ENCODE data around the gene NOP9. TPM values are rescaled to one million over a fixed set of nuclear protein-coding genes. Genes with fewer than 3 reads are reported as not detected.

Gene NOP9
- polyA plus RNA-seq, 3 donors from 2014 or later, result 1.4 to 2.4 TPM; not detected in 1

- peaks cover 75 to 77% of the 10 kb centered on the region in 2 donors for H3K4me1 Mint-ChIP-seq
- H3K4me3 Mint-ChIP-seq, result peak within 1 kb of the TSS; percentile 79 to 95 (median 84)
- peak within 1 kb of the TSS; percentile 91 to 99 (median 96) for H3K27ac Mint-ChIP-seq
- peak; percentile 82 to 84 (median 84) for DNase-seq
- peaks cover 5 to 24% (median 14%) of the 10 kb centered on the region in 3 donors for H3K36me3 Mint-ChIP-seq
- H3K9me3 Mint-ChIP-seq, result no peaks in the 10 kb centered on the region
- H3K27me3 Mint-ChIP-seq (ENCODE audit: low read depth in 3 of 3), result peaks cover 8 to 17% (median 10%) of the 10 kb centered on the region in 3 donors
These were observed 11.3 kb downstream of the NOP9 start, which contains the start of gene LTB4R for GRCh38 chr14:24310646-24311604. Gene LTB4R, plus strand, starts transcription at chr14:24311502. Its CDS starts 4,150 bp downstream, at chr14:24315652.

GRCh38 chr14:24311837-24312615, 12.4 kb downstream of the NOP9 start:
- peak overlapping the region; percentile 74 to 95 (median 84) for H3K4me3 Mint-ChIP-seq
- DNase-seq, result peak in 2 of 3 donors; percentile 32 to 33
- H3K27ac Mint-ChIP-seq, result peak overlapping the region; percentile 90 to 99 (median 94)
- H3K36me3 Mint-ChIP-seq, result peaks cover 4 to 13% (median 8%) of the 10 kb centered on the region in 3 donors
- no peaks in the 10 kb centered on the region for H3K9me3 Mint-ChIP-seq
- H3K27me3 Mint-ChIP-seq (ENCODE audit: low read depth in 3 of 3), result peaks cover 8 to 17% (median 10%) of the 10 kb centered on the region in 3 donors
- H3K4me1 Mint-ChIP-seq, result peaks cover 77% of the 10 kb centered on the region in 2 donors

GRCh38 chr14:24312736-24313507, 13.3 kb downstream of the NOP9 start:
- peak; percentile 74 to 77 (median 77) for DNase-seq
- Mint-ChIP-seq H3K4me3 (peak overlapping the region; percentile 74 to 95 (median 84)), H3K27ac (peak overlapping the region; percentile 90 to 99 (median 94))

GRCh38 chr14:24313913-24314312, 14.3 kb downstream of the NOP9 start:
- H3K36me3 Mint-ChIP-seq, result peaks cover 4 to 15% (median 6%) of the 10 kb centered on the region in 3 donors
- DNase-seq, result no peak
- H3K27ac Mint-ChIP-seq, result peak overlapping the region; percentile 90 to 99 (median 94)
- H3K27me3 Mint-ChIP-seq (ENCODE audit: low read depth in 3 of 3), result peaks cover 8 to 20% (median 12%) of the 10 kb centered on the region in 3 donors
- H3K4me1 Mint-ChIP-seq, result peaks cover 68 to 76% of the 10 kb centered on the region in 2 donors
- no peaks in the 10 kb centered on the region for H3K9me3 Mint-ChIP-seq
- peak overlapping the region; percentile 74 to 95 (median 84) for H3K4me3 Mint-ChIP-seq

More at GRCh38 chr14:24312736-24313507, 13.3 kb downstream of the NOP9 start:
- H3K27me3 Mint-ChIP-seq (ENCODE audit: low read depth in 3 of 3), result peaks cover 8 to 20% (median 10%) of the 10 kb centered on the region in 3 donors
- H3K9me3 Mint-ChIP-seq, result no peaks in the 10 kb centered on the region
- peaks cover 78 to 84% of the 10 kb centered on the region in 2 donors for H3K4me1 Mint-ChIP-seq
- H3K36me3 Mint-ChIP-seq, result peaks cover 7 to 19% (median 9%) of the 10 kb centered on the region in 3 donors

- peak overlapping the region; percentile 74 to 95 (median 84) for H3K4me3 Mint-ChIP-seq
- peak overlapping the region; percentile 90 to 99 (median 94) for H3K27ac Mint-ChIP-seq
- peaks cover 4 to 9% (median 6%) of the 10 kb centered on the region in 3 donors for H3K36me3 Mint-ChIP-seq
- peaks cover 64 to 69% of the 10 kb centered on the region in 2 donors for H3K4me1 Mint-ChIP-seq
- peak in 1 of 3 donors; percentile 6 for DNase-seq
- no peaks in the 10 kb centered on the region for H3K9me3 Mint-ChIP-seq
- H3K27me3 Mint-ChIP-seq (ENCODE audit: low read depth in 3 of 3), result peaks cover 10 to 20% (median 14%) of the 10 kb centered on the region in 3 donors
These were observed 14.9 kb downstream of the NOP9 start for GRCh38 chr14:24314377-24315193.

GRCh38 chr14:24315243-24315806, 15.7 kb downstream of the NOP9 start:
- H3K27ac Mint-ChIP-seq, result peak overlapping the region; percentile 90 to 99 (median 94)
- DNase-seq, result no peak
- H3K4me1 Mint-ChIP-seq, result peaks cover 56 to 62% of the 10 kb centered on the region in 2 donors
- H3K36me3 Mint-ChIP-seq, result peaks cover 4 to 10% (median 9%) of the 10 kb centered on the region in 3 donors
- peaks cover 9 to 21% (median 16%) of the 10 kb centered on the region in 3 donors for H3K27me3 Mint-ChIP-seq (ENCODE audit: low read depth in 3 of 3)
- no peaks in the 10 kb centered on the region for H3K9me3 Mint-ChIP-seq
- H3K4me3 Mint-ChIP-seq, result peak overlapping the region; percentile 74 to 95 (median 84)

GRCh38 chr14:24315807-24316596, 16.4 kb downstream of the NOP9 start:
- peak overlapping the region; percentile 74 to 95 (median 84) for H3K4me3 Mint-ChIP-seq
- H3K36me3 Mint-ChIP-seq, result peaks cover 4 to 11% (median 9%) of the 10 kb centered on the region in 3 donors
- no peaks in the 10 kb centered on the region for H3K9me3 Mint-ChIP-seq
- peaks cover 54 to 59% of the 10 kb centered on the region in 2 donors for H3K4me1 Mint-ChIP-seq
- peak overlapping the region in 5 of 6 donors; percentile 91 to 99 (median 97) for H3K27ac Mint-ChIP-seq
- no peak for DNase-seq
- peaks cover 9 to 20% (median 18%) of the 10 kb centered on the region in 3 donors for H3K27me3 Mint-ChIP-seq (ENCODE audit: low read depth in 3 of 3)

- Mint-ChIP-seq H3K4me1 (peaks cover 51 to 57% of the 10 kb centered on the region in 2 donors), H3K9me3 (no peaks in the 10 kb centered on the region)
These were observed 16.9 kb downstream of the NOP9 start for GRCh38 chr14:24316597-24316950.

GRCh38 chr14:24317141-24317928, 17.7 kb downstream of the NOP9 start:
- H3K27me3 Mint-ChIP-seq (ENCODE audit: low read depth in 3 of 3), result peaks cover 9 to 21% (median 17%) of the 10 kb centered on the region in 3 donors
- H3K27ac Mint-ChIP-seq, result peak overlapping the region in 4 of 6 donors; percentile 7 to 56 (median 38)
- no peaks in the 10 kb centered on the region for H3K9me3 Mint-ChIP-seq
- H3K4me3 Mint-ChIP-seq, result no peak overlapping the region
- peaks cover 44 to 49% of the 10 kb centered on the region in 2 donors for H3K4me1 Mint-ChIP-seq
- no peak for DNase-seq
- H3K36me3 Mint-ChIP-seq, result peaks cover 4 to 15% (median 9%) of the 10 kb centered on the region in 3 donors

More at GRCh38 chr14:24316597-24316950, 16.9 kb downstream of the NOP9 start:
- no peak for DNase-seq
- H3K27me3 Mint-ChIP-seq (ENCODE audit: low read depth in 3 of 3), result peaks cover 9 to 20% (median 19%) of the 10 kb centered on the region in 3 donors
- H3K27ac Mint-ChIP-seq, result no peak overlapping the region
- peaks cover 4 to 12% (median 9%) of the 10 kb centered on the region in 3 donors for H3K36me3 Mint-ChIP-seq
- H3K4me3 Mint-ChIP-seq, result no peak overlapping the region

- Mint-ChIP-seq H3K27me3 (ENCODE audit: low read depth in 3 of 3) (peaks cover 5 to 19% (median 7%) of the 10 kb centered on the region in 3 donors), H3K4me1 (peaks cover 13 to 14% of the 10 kb centered on the region in 2 donors), H3K27ac (no peak overlapping the region), H3K4me3 (no peak overlapping the region), H3K9me3 (no peaks in the 10 kb centered on the region), H3K36me3 (peaks cover 4 to 15% (median 9%) of the 10 kb centered on the region in 3 donors)
- no peak for DNase-seq
These were observed 21.7 kb downstream of the NOP9 start for GRCh38 chr14:24321212-24321975.

Data from immature natural killer cell (primary cell).